Posterior vena cava (tissue), 2 donors: ENCODE results near the gene IAH1. TPM values are rescaled to one million over a fixed set of nuclear protein-coding genes. Genes with fewer than 3 reads are reported as not detected.

Experiments used
- DNase-seq: peaks from one replicate; pipeline ENCODE4 v3.0.0-alpha.2; 2020; ENCODE audit warnings: low spot score
- intact Hi-C, 2 donors: fragments of 100-400 bp; cut with DNase I; formaldehyde crosslinking; loops; one replicate each; pipeline versions ENCODE4 v1.14.1 to v1.14.2; 2022 to 2023
- long read RNA-seq, 2 donors: library from polyadenylated mRNA; unstranded; transcript quantifications; one replicate each; pipeline ENCODE4 v2.0.0, GENCODE V29; 2020 to 2021
- total RNA-seq, 2 donors: library from RNA; stranded (reverse); fragmentation: NEBNext Ultra II Directional; extraction: Animal tissue kit (Norgen Biotek cat#: 25700); gene quantifications; one replicate each; pipeline ENCODE4 v1.2.1, GENCODE V29; 2021
- donor health status: DM: yes; HTN: yes; CAD: no.
- donor health status: DM: yes; HTN: yes; CAD: no.

IAH1 gene
- total RNA-seq: 10 to 100 TPM; 36.7 to 45.2 TPM
- long read RNA-seq, donor 1, transcript IAH1-215 (6 exons, 1,266 nt): major isoform, 7 of 16 reads
- long read RNA-seq, donor 1, partial matches to known transcripts: 2 of 16 reads
- long read RNA-seq, donor 1, other reads (novel, unspliced or antisense): 4 of 16 reads
- long read RNA-seq, donor 2, transcript IAH1-202 (5 exons, 2,137 nt): minor isoform, 5 of 59 reads
- long read RNA-seq, donor 2, transcript IAH1-215 (6 exons, 1,266 nt): major isoform, 43 of 59 reads
- long read RNA-seq, donor 2, partial matches to known transcripts: 0 of 59 reads
- long read RNA-seq, donor 2, other reads (novel, unspliced or antisense): 9 of 59 reads

- intact Hi-C loops: no loop called here
- DNase-seq: peak; percentile 89
Observed at GRCh38 chr2:9474361-9475057, at the start of gene IAH1. Gene IAH1 (plus strand): TSS chr2:9474551. CDS start chr2:9474567, 16 bp downstream.

- intact Hi-C loops: loop anchor here in 1 of 2 donors (10.0 kb wide), 1 partner anchor 284 kb away; no protein-coding TSS in a partner anchor
- DNase-seq: no peak
Observed at GRCh38 chr2:9428965-9429577, 45.3 kb upstream of the IAH1 start.

- intact Hi-C loops: no loop called here
- no peak for DNase-seq
Observed at GRCh38 chr2:9430316-9431293, 43.7 kb upstream of the IAH1 start.

- no peak for DNase-seq
- intact Hi-C loops: loop anchor here in 1 of 2 donors (1.0 kb wide), 1 partner anchor 42 kb away; no protein-coding TSS in a partner anchor
Observed at GRCh38 chr2:9434489-9434888, 39.9 kb upstream of the IAH1 start.

GRCh38 chr2:9439536-9439935, 34.8 kb upstream of the IAH1 start:
- intact Hi-C loops: no loop called here
- DNase-seq: no peak

GRCh38 chr2:9440058-9440727, 34.2 kb upstream of the IAH1 start:
- intact Hi-C loops: no loop called here
- no peak for DNase-seq

- intact Hi-C loops: no loop called here
- no peak for DNase-seq
Observed at GRCh38 chr2:9441556-9441955, 32.8 kb upstream of the IAH1 start.

- intact Hi-C loops: no loop called here
- no peak for DNase-seq
Observed at GRCh38 chr2:9443526-9443925, 30.8 kb upstream of the IAH1 start.

GRCh38 chr2:9445089-9445488, 29.3 kb upstream of the IAH1 start:
- DNase-seq: no peak
- intact Hi-C loops: no loop called here

GRCh38 chr2:9451231-9451630, 23.1 kb upstream of the IAH1 start:
- intact Hi-C loops: no loop called here
- no peak for DNase-seq

- intact Hi-C loops: no loop called here
- DNase-seq: no peak
Observed at GRCh38 chr2:9460441-9461017, 13.8 kb upstream of the IAH1 start.

- no peak for DNase-seq
- intact Hi-C loops: no loop called here
Observed at GRCh38 chr2:9461079-9461478, 13.3 kb upstream of the IAH1 start.

GRCh38 chr2:9462313-9462712, 12.0 kb upstream of the IAH1 start:
- no peak for DNase-seq
- intact Hi-C loops: no loop called here

GRCh38 chr2:9462886-9463697, 11.3 kb upstream of the IAH1 start:
- intact Hi-C loops: no loop called here
- DNase-seq: no peak

- DNase-seq: no peak
- intact Hi-C loops: no loop called here
Observed at GRCh38 chr2:9463698-9464034, 10.7 kb upstream of the IAH1 start.

- intact Hi-C loops: no loop called here
- no peak for DNase-seq
Observed at GRCh38 chr2:9465170-9465569, 9.2 kb upstream of the IAH1 start.

GRCh38 chr2:9466147-9466683, 8.1 kb upstream of the IAH1 start:
- DNase-seq: no peak
- intact Hi-C loops: no loop called here
